ENCODE measurements around the gene KL. TPM values are rescaled to one million over a fixed set of nuclear protein-coding genes. Genes with fewer than 3 reads are reported as not detected.

Gene KL
- total RNA-seq, 3 donors from 2014 or later (not counting 1 experiment from before 2014, with no cell fraction given): not detected

GRCh38 chr13:32989942-32990341 is 26.3 kb upstream of the KL start:
- 60% methylated on average over 1 of the region's 3 CpGs for WGBS (ENCODE audit: insufficient coverage)
- no peak overlapping the region for H3K4me3 ChIP-seq (ENCODE audit: low read length)
- H3K27me3 ChIP-seq (ENCODE audit: control insufficient read depth, insufficient read depth, low read length): no peaks in the 10 kb centered on the region
- Mint-ChIP-seq H3K4me1 (no peaks in the 10 kb centered on the region), H3K27ac (no peak overlapping the region), H3K36me3 (no peaks in the 10 kb centered on the region), H3K4me3 (no peak overlapping the region), H3K9me3 (peaks cover 0 to 3% of the 10 kb centered on the region in 2 donors), H3K27me3 (ENCODE audit: low read depth in 2 of 2) (peaks cover 10 to 15% of the 10 kb centered on the region in 2 donors)
- TF ChIP-seq, protein P1, sequence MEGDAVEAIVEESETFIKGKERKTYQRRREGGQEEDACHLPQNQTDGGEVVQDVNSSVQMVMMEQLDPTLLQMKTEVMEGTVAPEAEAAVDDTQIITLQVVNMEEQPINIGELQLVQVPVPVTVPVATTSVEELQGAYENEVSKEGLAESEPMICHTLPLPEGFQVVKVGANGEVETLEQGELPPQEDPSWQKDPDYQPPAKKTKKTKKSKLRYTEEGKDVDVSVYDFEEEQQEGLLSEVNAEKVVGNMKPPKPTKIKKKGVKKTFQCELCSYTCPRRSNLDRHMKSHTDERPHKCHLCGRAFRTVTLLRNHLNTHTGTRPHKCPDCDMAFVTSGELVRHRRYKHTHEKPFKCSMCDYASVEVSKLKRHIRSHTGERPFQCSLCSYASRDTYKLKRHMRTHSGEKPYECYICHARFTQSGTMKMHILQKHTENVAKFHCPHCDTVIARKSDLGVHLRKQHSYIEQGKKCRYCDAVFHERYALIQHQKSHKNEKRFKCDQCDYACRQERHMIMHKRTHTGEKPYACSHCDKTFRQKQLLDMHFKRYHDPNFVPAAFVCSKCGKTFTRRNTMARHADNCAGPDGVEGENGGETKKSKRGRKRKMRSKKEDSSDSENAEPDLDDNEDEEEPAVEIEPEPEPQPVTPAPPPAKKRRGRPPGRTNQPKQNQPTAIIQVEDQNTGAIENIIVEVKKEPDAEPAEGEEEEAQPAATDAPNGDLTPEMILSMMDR (IDR thresholded peaks at IDR 0.05): no peak
- no peaks in the 10 kb centered on the region for H3K4me1 ChIP-seq (ENCODE audit: control insufficient read depth, insufficient read depth, low read length)
- intact Hi-C loops (cut with micrococcal nuclease): no loop called here
- ATAC-seq (no peak), DNase-seq (no peak)
- H3K9me3 ChIP-seq (ENCODE audit: control insufficient read depth, insufficient read depth, low read length): no peaks in the 10 kb centered on the region
- no peak overlapping the region for H3K27ac ChIP-seq (ENCODE audit: low read length)
- H3K36me3 ChIP-seq (ENCODE audit: control insufficient read depth, insufficient read depth, low read length): no peaks in the 10 kb centered on the region

DNA sequence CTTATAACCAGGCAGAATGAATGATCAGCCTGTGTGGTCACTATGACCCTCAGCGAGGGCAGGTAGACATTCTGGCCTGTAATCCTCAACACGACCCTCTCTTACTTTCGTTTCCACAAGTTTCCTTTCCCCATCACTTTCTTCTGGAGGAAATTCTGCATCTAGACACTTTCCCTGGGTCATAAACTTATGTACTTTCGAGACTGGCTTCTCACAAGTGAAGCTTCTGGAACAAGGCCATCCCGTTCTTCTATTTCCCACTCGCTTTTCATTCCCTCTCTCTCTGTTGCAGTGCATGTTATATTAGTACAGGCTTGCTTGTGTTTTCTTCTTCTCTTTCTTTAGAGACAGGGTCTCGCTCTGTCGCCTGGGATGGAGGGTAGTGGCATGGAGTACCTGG is 23.1 kb upstream of the KL start:
- 80% methylated on average over 4 of the region's 8 CpGs for WGBS (ENCODE audit: insufficient coverage)
- Histone ChIP-seq H3K9me3 (ENCODE audit: control insufficient read depth, insufficient read depth, low read length) (no peaks in the 10 kb centered on the region), H3K27me3 (ENCODE audit: control insufficient read depth, insufficient read depth, low read length) (no peaks in the 10 kb centered on the region), H3K4me3 (ENCODE audit: low read length) (no peak overlapping the region), H3K4me1 (ENCODE audit: control insufficient read depth, insufficient read depth, low read length) (no peaks in the 10 kb centered on the region), H3K36me3 (ENCODE audit: control insufficient read depth, insufficient read depth, low read length) (no peaks in the 10 kb centered on the region), H3K27ac (ENCODE audit: low read length) (no peak overlapping the region)
- no peak overlapping the region for H3K27ac Mint-ChIP-seq
- no peak for DNase-seq
- peaks cover 10 to 15% of the 10 kb centered on the region in 2 donors for H3K27me3 Mint-ChIP-seq (ENCODE audit: low read depth in 2 of 2)
- H3K4me3 Mint-ChIP-seq: no peak overlapping the region
- intact Hi-C loops (cut with micrococcal nuclease): no loop called here
- TF ChIP-seq, protein P1 (IDR thresholded peaks at IDR 0.05): no peak
- ATAC-seq: no peak
- peaks cover 0 to 3% of the 10 kb centered on the region in 2 donors for H3K9me3 Mint-ChIP-seq
- H3K36me3 Mint-ChIP-seq: no peaks in the 10 kb centered on the region
- H3K4me1 Mint-ChIP-seq: no peaks in the 10 kb centered on the region

DNA sequence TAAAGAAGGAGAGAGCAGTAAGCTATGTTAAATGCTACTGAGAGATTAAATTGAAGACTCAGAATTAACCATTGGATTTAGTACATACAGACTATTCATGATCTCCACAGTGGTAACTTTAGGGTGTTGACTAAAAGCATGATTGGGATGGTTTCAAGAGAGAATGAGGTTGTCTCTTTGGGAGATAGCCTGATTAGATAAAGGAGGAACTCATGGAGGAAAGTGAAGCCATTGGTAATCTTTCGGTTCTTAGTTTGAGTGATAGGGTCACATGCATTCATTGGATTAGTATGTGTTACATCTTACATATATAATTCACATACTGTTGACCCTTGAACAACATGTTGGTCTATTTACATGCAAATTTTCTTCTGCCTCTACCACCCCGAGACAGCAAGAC is 18.8 kb upstream of the KL start:
- H3K27ac Mint-ChIP-seq: no peak overlapping the region
- DNase-seq: no peak
- H3K9me3 Mint-ChIP-seq: no peaks in the 10 kb centered on the region
- no peaks in the 10 kb centered on the region for H3K36me3 Mint-ChIP-seq
- Histone ChIP-seq H3K27ac (ENCODE audit: low read length) (no peak overlapping the region), H3K4me1 (ENCODE audit: control insufficient read depth, insufficient read depth, low read length) (no peaks in the 10 kb centered on the region), H3K27me3 (ENCODE audit: control insufficient read depth, insufficient read depth, low read length) (no peaks in the 10 kb centered on the region), H3K4me3 (ENCODE audit: low read length) (no peak overlapping the region), H3K9me3 (ENCODE audit: control insufficient read depth, insufficient read depth, low read length) (no peaks in the 10 kb centered on the region), H3K36me3 (ENCODE audit: control insufficient read depth, insufficient read depth, low read length) (no peaks in the 10 kb centered on the region)
- TF ChIP-seq, protein P1 (IDR thresholded peaks at IDR 0.05): no peak
- WGBS (ENCODE audit: insufficient coverage): 91% methylated on average over 2 of the region's 2 CpGs
- no peaks in the 10 kb centered on the region for H3K4me1 Mint-ChIP-seq
- intact Hi-C loops (cut with micrococcal nuclease): no loop called here
- H3K4me3 Mint-ChIP-seq: no peak overlapping the region
- H3K27me3 Mint-ChIP-seq (ENCODE audit: low read depth in 2 of 2): no peaks in the 10 kb centered on the region
- ATAC-seq: no peak

DNA sequence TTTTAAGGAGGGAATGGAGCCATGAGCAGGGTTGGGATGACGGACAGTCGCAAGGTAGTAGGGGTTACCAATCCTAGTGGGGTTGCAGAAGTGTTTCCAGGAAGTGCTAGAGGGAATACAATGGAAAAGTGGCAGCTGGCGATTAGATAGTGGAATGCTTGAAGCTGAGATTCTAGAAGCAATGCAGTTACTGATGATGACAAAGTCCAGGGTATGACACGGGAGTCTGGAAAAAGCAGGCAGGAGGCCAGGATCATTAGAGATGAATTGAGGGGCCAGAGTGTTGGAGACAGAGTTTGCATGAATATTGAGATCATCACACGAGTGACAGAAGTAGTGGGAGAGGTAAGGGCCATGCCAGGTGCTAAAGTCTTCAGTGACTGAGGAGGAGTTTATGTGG is 17.3 kb upstream of the KL start:
- Mint-ChIP-seq H3K36me3 (no peaks in the 10 kb centered on the region), H3K9me3 (peaks cover 0 to 3% of the 10 kb centered on the region in 2 donors), H3K4me1 (no peaks in the 10 kb centered on the region), H3K27ac (no peak overlapping the region), H3K27me3 (ENCODE audit: low read depth in 2 of 2) (no peaks in the 10 kb centered on the region), H3K4me3 (no peak overlapping the region)
- Histone ChIP-seq H3K4me1 (ENCODE audit: control insufficient read depth, insufficient read depth, low read length) (no peaks in the 10 kb centered on the region), H3K36me3 (ENCODE audit: control insufficient read depth, insufficient read depth, low read length) (no peaks in the 10 kb centered on the region), H3K9me3 (ENCODE audit: control insufficient read depth, insufficient read depth, low read length) (no peaks in the 10 kb centered on the region), H3K4me3 (ENCODE audit: low read length) (no peak overlapping the region), H3K27me3 (ENCODE audit: control insufficient read depth, insufficient read depth, low read length) (no peaks in the 10 kb centered on the region), H3K27ac (ENCODE audit: low read length) (no peak overlapping the region)
- ATAC-seq: no peak
- intact Hi-C loops (cut with micrococcal nuclease): no loop called here
- WGBS (ENCODE audit: insufficient coverage): 96% methylated on average over 5 of the region's 5 CpGs
- no peak for DNase-seq
- TF ChIP-seq, protein P1 (IDR thresholded peaks at IDR 0.05): no peak
